ENCODE data around the gene CNTNAP2. TPM values are rescaled to one million over a fixed set of nuclear protein-coding genes. Genes with fewer than 3 reads are reported as not detected.

The CNTNAP2 gene
- total and polyA plus RNA-seq, 4 donors = 0.14 to 2.3 (median 1.1) TPM

- TF ChIP-seq ZBTB33 (IDR thresholded peaks at IDR 0.05) (no peak), FOXA1 (IDR thresholded peaks at IDR 0.05) (no peak), SP1 (IDR thresholded peaks at IDR 0.05) (no peak), HNF4G (IDR thresholded peaks at IDR 0.05) (no peak), MAX (IDR thresholded peaks at IDR 0.05) (no peak)
These were observed 1311.5 kb downstream of the CNTNAP2 start (continued) for GRCh38 chr7:147428075-147428474.

GRCh38 chr7:147429961-147430360 is 1313.4 kb downstream of the CNTNAP2 start:
- no peak for DNase-seq (ENCODE audit: low spot score)
- Histone ChIP-seq H3K9me3 (ENCODE audit: control insufficient read depth in 4 of 4, low read length in 3 of 4) (peaks cover 0 to 3% (median under 1%) of the 10 kb centered on the region in 4 donors), H3K4me1 (ENCODE audit: control insufficient read depth in 4 of 4, insufficient read depth in 4 of 4, low read length in 3 of 4) (no peaks in the 10 kb centered on the region), H3K27me3 (ENCODE audit: control insufficient read depth in 4 of 4, insufficient read depth in 4 of 4, low read length in 3 of 4) (no peaks in the 10 kb centered on the region), H3K9ac (ENCODE audit: low read depth in 1 of 2, low read length in 2 of 2) (no peak overlapping the region), H3K36me3 (ENCODE audit: control insufficient read depth in 4 of 4, insufficient read depth in 3 of 4, low read depth in 1 of 4, low read length in 3 of 4) (no peaks in the 10 kb centered on the region), H3K27ac (ENCODE audit: low read depth in 1 of 2, low read length in 2 of 2) (no peak overlapping the region), H3K4me3 (ENCODE audit: low read depth in 1 of 3, low read length in 3 of 3) (no peak overlapping the region)
- no peak for TF ChIP-seq REST (IDR thresholded peaks at IDR 0.05)

GRCh38 chr7:147432079-147432478 is 1315.5 kb downstream of the CNTNAP2 start:
- Histone ChIP-seq H3K4me3 (ENCODE audit: low read depth in 1 of 3, low read length in 3 of 3) (no peak overlapping the region), H3K36me3 (ENCODE audit: control insufficient read depth in 4 of 4, insufficient read depth in 3 of 4, low read depth in 1 of 4, low read length in 3 of 4) (no peaks in the 10 kb centered on the region), H3K27ac (ENCODE audit: low read depth in 1 of 2, low read length in 2 of 2) (no peak overlapping the region), H3K9ac (ENCODE audit: low read depth in 1 of 2, low read length in 2 of 2) (no peak overlapping the region), H3K27me3 (ENCODE audit: control insufficient read depth in 4 of 4, insufficient read depth in 4 of 4, low read length in 3 of 4) (no peaks in the 10 kb centered on the region), H3K9me3 (ENCODE audit: control insufficient read depth in 4 of 4, low read length in 3 of 4) (peaks cover 0 to under 1% (median 0%) of the 10 kb centered on the region in 4 donors), H3K4me1 (ENCODE audit: control insufficient read depth in 4 of 4, insufficient read depth in 4 of 4, low read length in 3 of 4) (no peaks in the 10 kb centered on the region)
- DNase-seq (ENCODE audit: low spot score) = no peak
- TF ChIP-seq YY1 (IDR thresholded peaks at IDR 0.05) = no peak
- no peak for TF ChIP-seq RXRA (IDR thresholded peaks at IDR 0.05)
- no peak for TF ChIP-seq FOXA2 (IDR thresholded peaks at IDR 0.05)
- no peak for TF ChIP-seq JUND (IDR thresholded peaks at IDR 0.05)
- TF ChIP-seq EGR1 (IDR thresholded peaks at IDR 0.05; ENCODE audit: low read depth in 2 of 2) = no peak
- TF ChIP-seq GABPA (IDR thresholded peaks at IDR 0.05 in 1 of 2, conservative IDR thresholded peaks at IDR 0.05 in 1 of 2) = no peak
- no peak for TF ChIP-seq FOXA1 (IDR thresholded peaks at IDR 0.05)
- TF ChIP-seq ATF3 (IDR thresholded peaks at IDR 0.05) = no peak
- TF ChIP-seq TAF1 (conservative IDR thresholded peaks at IDR 0.05) = no peak
- no peak for TF ChIP-seq HNF4A (conservative IDR thresholded peaks at IDR 0.05)
- WGBS = 20% methylated on average over 2 of the region's 2 CpGs
